ENCODE results near the gene SGPP1.

The SGPP1 gene

DNA sequence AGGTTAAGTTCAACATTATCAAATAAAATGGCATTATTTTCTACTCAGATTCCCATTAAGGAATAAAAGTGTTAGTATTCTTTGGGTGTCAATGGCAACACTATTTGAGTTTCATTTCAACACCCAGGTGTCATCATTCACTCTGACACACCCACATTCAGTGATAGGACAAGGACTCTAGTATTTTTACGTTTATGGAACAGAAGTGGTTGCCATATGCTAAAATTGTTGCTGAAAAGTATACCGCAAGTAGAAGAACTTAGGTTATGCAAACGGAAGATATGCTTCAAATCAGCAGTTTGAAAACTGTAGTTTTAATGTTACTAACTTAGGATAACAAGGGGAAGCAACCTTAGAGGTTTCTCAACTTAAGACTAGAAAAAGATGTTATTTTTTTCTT lies 20.0 kb upstream of the SGPP1 start:
- ChIA-PET POLR2A (no interaction called here), CTCF (interaction anchor here (0.6 to 0.7 kb wide), 2 partner anchors 11 to 1134 kb away, joined by 3 to 9 read pairs; no protein-coding TSS in a partner anchor)
- DNase-seq (ENCODE audit: extremely low spot score), result no peak
- TF ChIP-seq LEF1 (IDR thresholded peaks at IDR 0.05; ENCODE audit: borderline replicate concordance), result no peak
- no peak for TF ChIP-seq TARDBP (IDR thresholded peaks at IDR 0.05)

DNA sequence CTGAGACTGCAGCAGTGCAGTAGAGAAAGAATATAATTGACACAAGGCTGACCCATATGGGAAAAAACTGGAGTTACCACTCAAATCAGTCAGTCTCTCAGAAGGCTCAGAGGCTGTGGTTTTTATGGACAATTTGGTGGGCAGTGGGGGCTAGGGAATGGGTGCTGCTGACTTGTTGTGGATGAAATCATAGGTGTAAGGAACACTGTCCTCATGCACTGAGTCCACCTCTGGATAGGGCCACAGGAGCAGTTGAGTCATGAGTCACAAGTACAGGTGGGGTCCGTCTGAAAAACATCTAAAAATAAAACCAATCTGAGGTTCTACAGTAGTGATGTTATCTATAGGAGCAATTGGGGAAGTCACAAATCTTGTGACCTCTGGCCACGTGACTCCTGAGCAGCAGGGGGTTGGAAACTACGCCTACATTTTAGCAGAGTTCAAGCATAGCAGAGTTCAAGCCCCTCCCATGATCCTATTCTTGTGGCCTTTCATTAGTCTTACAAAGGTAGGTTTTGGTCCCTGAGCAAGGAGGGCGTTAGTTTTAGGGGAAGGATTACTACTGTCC lies 18.1 kb upstream of the SGPP1 start:
- no peak for DNase-seq (ENCODE audit: extremely low spot score)
- TF ChIP-seq, protein P1, sequence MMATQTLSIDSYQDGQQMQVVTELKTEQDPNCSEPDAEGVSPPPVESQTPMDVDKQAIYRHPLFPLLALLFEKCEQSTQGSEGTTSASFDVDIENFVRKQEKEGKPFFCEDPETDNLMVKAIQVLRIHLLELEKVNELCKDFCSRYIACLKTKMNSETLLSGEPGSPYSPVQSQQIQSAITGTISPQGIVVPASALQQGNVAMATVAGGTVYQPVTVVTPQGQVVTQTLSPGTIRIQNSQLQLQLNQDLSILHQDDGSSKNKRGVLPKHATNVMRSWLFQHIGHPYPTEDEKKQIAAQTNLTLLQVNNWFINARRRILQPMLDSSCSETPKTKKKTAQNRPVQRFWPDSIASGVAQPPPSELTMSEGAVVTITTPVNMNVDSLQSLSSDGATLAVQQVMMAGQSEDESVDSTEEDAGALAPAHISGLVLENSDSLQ (IDR thresholded peaks at IDR 0.05), result no peak
- TF ChIP-seq ZNF384 (IDR thresholded peaks at IDR 0.05) (no peak), NFRKB (IDR thresholded peaks at IDR 0.05) (no peak), BHLHE40 (IDR thresholded peaks at IDR 0.05; ENCODE audit: borderline replicate concordance) (no peak), SP1 (IDR thresholded peaks at IDR 0.05) (no peak), ARNT (IDR thresholded peaks at IDR 0.05) (no peak), FOXK2 (IDR thresholded peaks at IDR 0.05) (no peak), FOXM1 (IDR thresholded peaks at IDR 0.05; ENCODE audit: borderline replicate concordance) (no peak), FOXA1 (IDR thresholded peaks at IDR 0.05) (no peak), CTBP1 (IDR thresholded peaks at IDR 0.05; ENCODE audit: borderline replicate concordance) (no peak), L3MBTL2 (conservative IDR thresholded peaks at IDR 0.05) (no peak), TARDBP (IDR thresholded peaks at IDR 0.05) (no peak), HDGF (IDR thresholded peaks at IDR 0.05; ENCODE audit: borderline replicate concordance) (no peak)
- CTCF ChIA-PET, result no interaction called here
- POLR2A ChIA-PET, result no interaction called here

DNA sequence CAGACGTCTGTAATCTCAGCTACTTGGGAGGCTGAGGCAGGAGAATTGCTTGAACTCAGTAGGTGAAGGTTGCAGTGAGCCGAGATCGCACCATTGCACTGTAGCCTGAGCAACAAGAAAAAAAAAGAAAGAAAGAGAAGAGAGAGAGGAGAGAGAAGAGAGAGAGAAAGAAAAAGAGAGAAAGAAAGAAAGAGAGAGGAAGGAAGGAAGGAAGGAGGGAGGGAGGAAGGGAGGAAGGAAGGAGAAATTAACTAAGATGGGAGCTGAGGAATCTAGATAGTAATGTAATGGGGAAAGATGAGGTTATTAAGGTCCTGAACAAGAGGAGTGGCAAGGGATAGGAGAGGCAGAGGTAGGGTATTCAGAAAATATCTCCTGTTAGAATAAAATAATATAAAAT lies 17.4 kb upstream of the SGPP1 start:
- TF ChIP-seq SP1 (IDR thresholded peaks at IDR 0.05), result no peak
- no peak for TF ChIP-seq NFRKB (IDR thresholded peaks at IDR 0.05)
- no peak for TF ChIP-seq FOXA1 (IDR thresholded peaks at IDR 0.05)
- TF ChIP-seq LEF1 (IDR thresholded peaks at IDR 0.05; ENCODE audit: borderline replicate concordance), result no peak
- TF ChIP-seq, protein P1 (IDR thresholded peaks at IDR 0.05), result no peak
- no peak for TF ChIP-seq CTBP1 (IDR thresholded peaks at IDR 0.05; ENCODE audit: borderline replicate concordance)
- TF ChIP-seq ARNT (IDR thresholded peaks at IDR 0.05), result no peak
- TF ChIP-seq TARDBP (IDR thresholded peaks at IDR 0.05), result no peak
- no peak for TF ChIP-seq FOXM1 (IDR thresholded peaks at IDR 0.05; ENCODE audit: borderline replicate concordance)
- no peak for TF ChIP-seq ELF4 (IDR thresholded peaks at IDR 0.05)
- TF ChIP-seq ZNF384 (IDR thresholded peaks at IDR 0.05), result no peak
- no peak for TF ChIP-seq L3MBTL2 (conservative IDR thresholded peaks at IDR 0.05)
- TF ChIP-seq SUZ12 (IDR thresholded peaks at IDR 0.05), result no peak
- TF ChIP-seq BHLHE40 (IDR thresholded peaks at IDR 0.05; ENCODE audit: borderline replicate concordance), result no peak
- TF ChIP-seq HDGF (IDR thresholded peaks at IDR 0.05; ENCODE audit: borderline replicate concordance), result no peak
- no peak for TF ChIP-seq FOXK2 (IDR thresholded peaks at IDR 0.05)
- CTCF ChIA-PET, result no interaction called here
- no peak for DNase-seq (ENCODE audit: extremely low spot score)
- POLR2A ChIA-PET, result no interaction called here

DNA sequence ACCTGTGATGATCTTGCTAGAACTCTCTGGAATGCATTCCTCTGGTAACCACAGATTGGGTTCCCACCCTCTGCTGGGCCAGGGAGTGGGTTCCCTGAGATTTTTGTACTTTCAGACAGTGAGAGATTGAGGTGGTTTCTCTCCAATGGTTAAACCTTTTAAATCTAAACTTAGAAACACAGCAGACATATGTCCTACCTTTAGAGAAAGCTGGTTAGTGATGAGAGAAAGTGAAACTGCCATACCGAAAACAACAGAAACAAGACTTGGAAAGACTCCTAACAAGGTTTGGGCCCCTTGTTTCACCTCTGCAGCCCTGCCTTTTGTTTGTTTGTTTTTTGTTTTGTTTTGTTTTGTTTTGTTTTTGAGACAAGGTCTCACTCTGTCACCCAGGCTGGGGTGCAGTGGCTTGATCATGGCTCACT lies 9.7 kb upstream of the SGPP1 start:
- no peak for DNase-seq (ENCODE audit: extremely low spot score)
- POLR2A ChIA-PET, result no interaction called here
- no peak for TF ChIP-seq ELF4 (IDR thresholded peaks at IDR 0.05)
- TF ChIP-seq HDGF (IDR thresholded peaks at IDR 0.05; ENCODE audit: borderline replicate concordance), result no peak
- no peak for TF ChIP-seq FOXA1 (IDR thresholded peaks at IDR 0.05)
- no peak for TF ChIP-seq FOXK2 (IDR thresholded peaks at IDR 0.05)
- TF ChIP-seq ARNT (IDR thresholded peaks at IDR 0.05), result no peak
- TF ChIP-seq TARDBP (IDR thresholded peaks at IDR 0.05), result no peak
- no peak for TF ChIP-seq CTBP1 (IDR thresholded peaks at IDR 0.05; ENCODE audit: borderline replicate concordance)
- no peak for TF ChIP-seq FOXM1 (IDR thresholded peaks at IDR 0.05; ENCODE audit: borderline replicate concordance)
- TF ChIP-seq BHLHE40 (IDR thresholded peaks at IDR 0.05; ENCODE audit: borderline replicate concordance), result no peak
- TF ChIP-seq NFRKB (IDR thresholded peaks at IDR 0.05), result no peak
- TF ChIP-seq, protein P1 (IDR thresholded peaks at IDR 0.05), result no peak
- TF ChIP-seq SP1 (IDR thresholded peaks at IDR 0.05), result no peak
- CTCF ChIA-PET, result no interaction called here

GRCh38 chr14:63735720-63736119 lies 7.9 kb upstream of the SGPP1 start:
- DNase-seq (ENCODE audit: extremely low spot score), result no peak
- CTCF ChIA-PET, result no interaction called here
- no peak for TF ChIP-seq FOXK2 (IDR thresholded peaks at IDR 0.05)
- no peak for TF ChIP-seq SUZ12 (IDR thresholded peaks at IDR 0.05)
- no peak for TF ChIP-seq LEF1 (IDR thresholded peaks at IDR 0.05; ENCODE audit: borderline replicate concordance)
- no peak for TF ChIP-seq HDGF (IDR thresholded peaks at IDR 0.05; ENCODE audit: borderline replicate concordance)
- TF ChIP-seq CTBP1 (IDR thresholded peaks at IDR 0.05; ENCODE audit: borderline replicate concordance), result no peak
- no peak for TF ChIP-seq FOXM1 (IDR thresholded peaks at IDR 0.05; ENCODE audit: borderline replicate concordance)
- no peak for TF ChIP-seq TARDBP (IDR thresholded peaks at IDR 0.05)
- no peak for TF ChIP-seq L3MBTL2 (conservative IDR thresholded peaks at IDR 0.05)
- no peak for TF ChIP-seq NFRKB (IDR thresholded peaks at IDR 0.05)
- no peak for TF ChIP-seq SP1 (IDR thresholded peaks at IDR 0.05)
- TF ChIP-seq, protein P1 (IDR thresholded peaks at IDR 0.05), result no peak
- no peak for TF ChIP-seq ELF4 (IDR thresholded peaks at IDR 0.05)
- TF ChIP-seq ARNT (IDR thresholded peaks at IDR 0.05), result no peak
- TF ChIP-seq ZNF384 (IDR thresholded peaks at IDR 0.05), result no peak
- no peak for TF ChIP-seq BHLHE40 (IDR thresholded peaks at IDR 0.05; ENCODE audit: borderline replicate concordance)
- POLR2A ChIA-PET, result no interaction called here
